IPS-18c (cell line): ENCODE measurements around the gene STRN4.

ENCODE experiments used
- H3K4me3 ChIP-seq: 2 replicates; pipeline ENCODE4 v1.7.0; 2013; ENCODE audit warnings: low read depth, mild to moderate bottlenecking, low read length, moderate library complexity; ENCODE audit not compliant: insufficient read depth
- H3K9me3 ChIP-seq: one replicate; pipeline ENCODE4 v1.6.1; 2013; ENCODE audit warnings: mild to moderate bottlenecking, low read length, moderate library complexity; ENCODE audit not compliant: control insufficient read depth, insufficient read depth

The STRN4 gene

DNA sequence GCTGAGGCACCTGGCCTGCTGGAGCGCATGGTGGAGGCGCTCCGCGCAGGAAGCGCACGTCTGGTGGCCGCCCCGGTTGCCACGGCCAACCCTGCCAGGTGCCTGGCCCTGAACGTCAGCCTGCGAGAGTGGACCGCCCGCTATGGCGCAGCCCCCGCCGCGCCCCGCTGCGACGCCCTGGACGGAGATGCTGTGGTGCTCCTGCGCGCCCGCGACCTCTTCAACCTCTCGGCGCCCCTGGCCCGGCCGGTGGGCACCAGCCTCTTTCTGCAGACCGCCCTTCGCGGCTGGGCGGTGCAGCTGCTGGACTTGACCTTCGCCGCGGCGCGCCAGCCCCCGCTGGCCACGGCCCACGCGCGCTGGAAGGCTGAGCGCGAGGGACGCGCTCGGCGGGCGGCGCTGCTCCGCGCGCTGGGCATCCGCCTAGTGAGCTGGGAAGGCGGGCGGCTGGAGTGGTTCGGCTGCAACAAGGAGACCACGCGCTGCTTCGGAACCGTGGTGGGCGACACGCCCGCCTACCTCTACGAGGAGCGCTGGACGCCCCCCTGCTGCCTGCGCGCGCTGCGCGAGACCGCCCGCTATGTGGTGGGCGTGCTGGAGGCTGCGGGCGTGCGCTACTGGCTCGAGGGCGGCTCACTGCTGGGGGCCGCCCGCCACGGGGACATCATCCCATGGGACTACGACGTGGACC, 9.7 kb upstream of the STRN4 start:
- Histone ChIP-seq H3K4me3 (no peak overlapping the region), H3K9me3 (no peaks in the 10 kb centered on the region)

DNA sequence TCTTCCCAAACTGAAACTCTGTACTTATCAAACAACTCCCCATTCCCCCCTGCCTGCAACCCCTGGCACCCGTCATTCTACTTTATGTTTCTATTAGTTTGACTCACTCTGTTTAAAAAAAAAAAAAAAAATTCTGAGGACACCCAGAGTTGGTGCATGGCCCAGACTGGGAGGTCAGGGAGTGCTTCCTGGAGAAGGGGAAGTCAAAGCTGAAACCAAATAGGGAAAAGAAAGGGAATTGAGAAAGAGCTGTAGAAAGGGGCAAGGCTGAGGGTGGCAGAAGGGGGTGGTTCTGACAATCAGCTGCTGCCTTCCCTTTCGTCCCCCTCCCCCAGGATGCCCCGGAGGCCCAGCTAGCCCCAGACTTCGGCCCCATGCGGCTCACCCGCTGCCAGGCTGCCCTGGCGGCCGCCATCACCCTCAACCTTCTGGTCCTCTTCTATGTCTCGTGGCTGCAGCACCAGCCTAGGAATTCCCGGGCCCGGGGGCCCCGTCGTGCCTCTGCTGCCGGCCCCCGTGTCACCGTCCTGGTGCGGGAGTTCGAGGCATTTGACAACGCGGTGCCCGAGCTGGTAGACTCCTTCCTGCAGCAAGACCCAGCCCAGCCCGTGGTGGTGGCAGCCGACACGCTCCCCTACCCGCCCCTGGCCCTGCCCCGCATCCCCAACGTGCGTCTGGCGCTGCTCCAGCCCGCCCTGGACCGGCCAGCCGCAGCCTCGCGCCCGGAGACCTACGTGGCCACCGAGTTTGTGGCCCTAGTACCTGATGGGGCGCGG, 9.0 kb upstream of the STRN4 start:
- Histone ChIP-seq H3K4me3 (no peak overlapping the region), H3K9me3 (no peaks in the 10 kb centered on the region)

- Histone ChIP-seq H3K9me3 (no peaks in the 10 kb centered on the region), H3K4me3 (no peak overlapping the region)
Observed at GRCh38 chr19:46753420-46754155, 7.3 kb upstream of the STRN4 start.

GRCh38 chr19:46748325-46749109, 2.3 kb upstream of the STRN4 start:
- Histone ChIP-seq H3K9me3 (no peaks in the 10 kb centered on the region), H3K4me3 (no peak overlapping the region)

DNA sequence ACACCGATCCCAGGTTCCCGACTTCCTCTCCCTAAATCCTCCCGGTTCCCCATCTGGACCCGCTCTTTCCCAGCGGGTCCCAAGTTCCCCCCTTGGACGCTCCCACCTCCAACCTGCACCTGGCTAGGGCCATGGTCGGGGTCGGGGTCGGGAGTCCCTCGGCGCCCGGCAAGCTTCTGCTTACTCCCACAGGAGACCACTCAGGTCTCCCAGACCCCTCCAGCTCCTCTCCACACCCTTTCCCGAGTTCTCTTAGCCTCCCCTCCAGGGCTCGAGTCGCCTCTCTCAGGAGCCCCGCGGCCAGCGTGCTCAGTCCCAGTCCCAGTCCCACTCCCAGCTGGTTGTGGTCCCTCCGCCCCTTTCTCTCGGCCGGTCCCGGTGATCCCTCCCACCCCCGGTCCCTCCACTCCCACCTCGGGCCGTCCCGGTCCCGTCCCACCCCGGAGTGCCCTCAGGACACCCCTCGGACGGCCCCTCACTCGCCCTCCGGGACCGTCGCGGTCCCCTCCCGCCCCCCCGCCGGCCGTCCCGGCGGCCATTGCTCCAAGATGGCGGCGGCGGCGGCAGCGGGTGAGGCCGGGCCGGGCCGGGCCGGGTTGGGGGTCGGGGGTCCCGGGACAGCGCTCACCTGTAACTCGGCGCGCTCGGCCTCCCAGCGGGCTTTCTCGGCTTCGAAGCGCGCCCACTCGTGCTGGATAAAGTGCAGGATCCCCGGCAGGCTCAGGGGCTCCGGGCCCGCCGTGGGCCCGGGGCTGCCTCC, 549 bp downstream of the STRN4 start, which contains the start of gene FKRP:
FKRP (plus strand) TSS at position 537 of the 760 bp plus-strand sequence. CDS start 9,394 bp downstream, outside the sequence.
- Histone ChIP-seq H3K4me3 (peak within 1 kb of the TSS; percentile 96), H3K9me3 (no peaks in the 10 kb centered on the region)

- no peaks in the 10 kb centered on the region for H3K9me3 ChIP-seq
- H3K4me3 ChIP-seq: peak overlapping the region; percentile 96
Observed at GRCh38 chr19:46745030-46745429, 1.2 kb downstream of the STRN4 start.

GRCh38 chr19:46744005-46744691, 2.1 kb downstream of the STRN4 start:
- Histone ChIP-seq H3K9me3 (no peaks in the 10 kb centered on the region), H3K4me3 (no peak overlapping the region)

DNA sequence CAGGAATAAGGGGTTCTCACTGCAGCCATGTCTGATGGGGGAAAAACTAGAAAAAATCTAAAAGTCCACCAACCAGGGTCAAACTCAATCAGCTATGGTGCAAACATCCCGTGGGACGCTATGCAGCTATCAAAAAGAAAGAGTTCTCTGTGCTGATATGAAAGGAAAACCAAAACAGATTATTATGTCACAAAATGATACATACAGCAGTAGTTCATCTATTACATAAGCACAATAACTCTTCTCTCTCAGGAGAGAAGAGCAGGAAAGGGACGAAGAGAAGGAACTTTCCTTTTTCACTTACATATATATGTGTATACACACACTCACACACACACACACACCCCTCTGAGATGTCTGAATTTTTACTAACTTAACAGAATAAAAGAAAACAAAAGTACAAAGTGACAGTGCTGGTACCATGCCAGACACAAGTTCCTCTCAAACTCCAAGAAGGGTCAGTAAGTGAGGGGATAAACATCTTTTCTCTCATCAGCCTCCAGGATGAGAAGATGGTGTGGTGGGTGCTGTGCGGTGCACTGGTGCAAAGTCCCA, 3.2 kb downstream of the STRN4 start:
- H3K9me3 ChIP-seq: no peaks in the 10 kb centered on the region
- no peak overlapping the region for H3K4me3 ChIP-seq

DNA sequence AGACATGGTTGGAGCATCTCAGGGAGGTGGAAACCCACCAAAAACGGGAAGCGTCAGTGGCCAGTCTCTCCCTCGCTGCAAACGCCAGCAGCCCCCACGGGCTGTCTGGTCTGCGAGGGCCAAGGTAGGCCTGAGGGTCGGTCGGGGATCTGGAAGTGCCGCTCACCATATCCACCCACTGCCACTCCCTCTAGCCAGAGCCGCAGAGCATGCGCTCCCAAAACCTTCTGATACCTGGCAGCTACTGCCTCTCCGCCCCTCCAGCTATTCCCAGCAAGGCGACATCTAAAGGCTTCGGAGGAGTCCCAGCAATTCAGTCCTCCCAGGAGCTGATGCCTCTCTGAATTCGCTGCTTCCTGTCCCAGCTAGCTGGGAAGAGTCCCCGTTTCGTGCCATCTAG, 4.8 kb downstream of the STRN4 start:
- H3K4me3 ChIP-seq: no peak overlapping the region
- H3K9me3 ChIP-seq: no peaks in the 10 kb centered on the region

GRCh38 chr19:46739290-46739771, 6.9 kb downstream of the STRN4 start:
- Histone ChIP-seq H3K4me3 (no peak overlapping the region), H3K9me3 (no peaks in the 10 kb centered on the region)

DNA sequence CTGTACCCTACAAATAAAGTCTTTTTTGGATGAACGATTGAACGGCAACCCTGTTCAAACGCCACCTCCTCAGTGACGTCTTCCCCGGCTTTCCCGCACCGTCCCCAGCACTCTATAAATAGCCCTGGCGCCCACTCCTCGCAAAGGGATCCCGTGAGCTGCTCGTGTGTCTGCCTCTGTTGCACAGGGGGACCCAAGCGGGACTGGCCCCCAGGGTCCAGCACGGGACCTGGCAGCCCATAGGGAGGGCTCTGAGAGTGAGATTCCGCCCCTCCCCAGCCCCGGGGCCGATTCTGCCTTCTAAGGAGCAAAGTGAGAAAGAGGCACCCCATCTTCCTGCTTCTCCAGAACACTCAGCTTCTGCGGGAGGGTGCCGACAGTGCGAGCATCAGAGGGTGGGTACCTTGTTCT, 8.5 kb downstream of the STRN4 start:
- Histone ChIP-seq H3K4me3 (no peak overlapping the region), H3K9me3 (no peaks in the 10 kb centered on the region)

DNA sequence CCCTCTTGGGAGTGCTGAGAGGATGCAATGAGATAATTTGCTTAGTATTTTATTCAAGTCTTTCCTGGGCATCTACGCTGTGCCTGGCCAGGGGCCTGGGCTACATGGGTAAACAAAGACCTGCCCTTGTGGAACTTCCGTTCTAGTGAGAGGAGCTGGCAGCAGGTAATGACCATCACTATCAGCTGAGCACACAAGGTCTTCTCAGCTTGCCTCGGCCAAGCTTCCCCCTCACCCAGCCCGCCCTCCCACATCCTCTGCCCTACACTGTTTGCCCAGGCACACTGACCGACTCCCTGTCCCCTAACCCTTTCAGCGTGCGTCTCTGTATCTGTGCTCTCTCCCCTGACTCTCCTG, 9.0 kb downstream of the STRN4 start:
- Histone ChIP-seq H3K9me3 (no peaks in the 10 kb centered on the region), H3K4me3 (no peak overlapping the region)

GRCh38 chr19:46736531-46737297, 9.5 kb downstream of the STRN4 start:
- H3K9me3 ChIP-seq: no peaks in the 10 kb centered on the region
- H3K4me3 ChIP-seq: no peak overlapping the region

GRCh38 chr19:46733690-46734292, 12.5 kb downstream of the STRN4 start:
- no peaks in the 10 kb centered on the region for H3K9me3 ChIP-seq
- no peak overlapping the region for H3K4me3 ChIP-seq
